RPMI7951 (cell line): ENCODE results near the gene CYP20A1. TPM values are rescaled to one million over a fixed set of nuclear protein-coding genes. Genes with fewer than 3 reads are reported as not detected.
"Not testable (repeated sequence)": the region's sequence is repeated elsewhere in the genome, so short reads cannot be mapped to it uniquely, and the experiment has no call there.

Source experiments
- DNase-seq: peaks from one replicate; pipeline ENCODE4 v3.0.0-alpha.2; 2012; ENCODE audit warnings: low read depth
- total RNA-seq: library from RNA; depleted of rRNA; stranded (reverse); fragments of >200 nt; shearing (Covaris generic); gene quantifications from 2 replicates; pipeline ENCODE4 v1.2.3, GENCODE V29; 2014; rRNA removed

Gene CYP20A1
- total RNA-seq, result 31.4 and 31.8 TPM in 2 replicates

- peak; percentile 95 for DNase-seq
These were observed at the start of gene CYP20A1 for GRCh38 chr2:203238704-203239526. Gene CYP20A1, plus strand, starts transcription at chr2:203239018. Its CDS starts 45 bp downstream, at chr2:203239063.

DNA sequence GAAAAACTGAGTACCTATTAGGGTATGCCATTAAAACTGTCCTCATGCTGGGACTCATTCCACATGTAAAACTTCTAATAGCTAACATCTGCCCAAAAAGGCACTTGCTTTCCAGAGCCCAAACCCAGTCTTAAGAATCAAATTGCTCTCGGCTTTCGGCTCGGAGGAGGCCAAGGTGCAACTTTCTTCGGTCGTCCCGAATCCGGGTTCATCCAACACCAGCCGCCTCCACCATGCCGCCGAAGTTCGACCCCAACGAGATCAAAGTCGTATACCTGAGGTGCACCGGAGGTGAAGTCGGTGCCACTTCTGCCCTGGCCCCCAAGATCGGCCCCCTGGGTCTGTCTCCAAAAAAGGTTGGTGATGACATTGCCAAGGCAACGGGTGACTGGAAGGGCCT lies 48.3 kb upstream of the CYP20A1 start:
- not testable (repeated sequence) for DNase-seq

- DNase-seq, result not testable (repeated sequence)
These were observed 47.8 kb upstream of the CYP20A1 start for GRCh38 chr2:203191026-203191425.

GRCh38 chr2:203191961-203192360 lies 46.9 kb upstream of the CYP20A1 start:
- no peak for DNase-seq

DNA sequence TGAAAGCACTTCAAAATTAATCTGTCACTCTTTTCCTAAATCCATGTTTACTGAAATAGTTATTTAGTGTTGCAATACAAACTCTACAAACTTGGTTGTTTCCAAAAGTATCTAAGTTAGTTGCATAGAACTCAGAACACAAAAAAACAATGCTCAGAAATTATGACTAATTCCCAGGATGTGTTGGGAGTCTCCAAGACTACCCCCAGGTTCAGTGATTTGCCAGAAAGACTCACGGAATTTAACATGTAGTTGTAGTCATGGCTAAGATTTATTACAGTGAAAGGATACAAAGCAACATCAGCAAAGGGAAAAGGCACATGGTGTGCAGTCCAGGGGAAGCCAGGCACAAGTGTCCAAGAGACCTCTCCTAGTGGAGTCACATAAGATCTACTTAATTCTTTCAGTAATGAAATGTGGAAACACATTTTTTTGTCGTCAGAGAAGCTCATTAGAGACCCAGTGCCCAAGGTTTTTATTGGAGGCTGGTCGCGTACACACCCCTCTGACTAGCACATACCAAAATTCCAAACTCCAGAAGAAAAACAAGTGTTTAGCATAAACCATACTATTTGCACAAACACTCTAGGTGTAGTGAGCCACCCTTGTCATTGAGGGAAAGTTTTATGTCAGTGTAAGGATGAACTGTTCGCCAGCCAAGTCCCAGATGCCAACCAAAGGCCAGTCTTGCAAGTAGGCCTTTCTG lies 43.3 kb upstream of the CYP20A1 start:
- DNase-seq, result no peak

- no peak for DNase-seq
These were observed 38.0 kb upstream of the CYP20A1 start for GRCh38 chr2:203200866-203201265.

GRCh38 chr2:203201426-203201825 lies 37.4 kb upstream of the CYP20A1 start:
- DNase-seq, result no peak

GRCh38 chr2:203209538-203209937 lies 29.3 kb upstream of the CYP20A1 start:
- DNase-seq, result no peak

- peak; percentile 17 for DNase-seq
These were observed 13.3 kb upstream of the CYP20A1 start for GRCh38 chr2:203225423-203226039.

DNA sequence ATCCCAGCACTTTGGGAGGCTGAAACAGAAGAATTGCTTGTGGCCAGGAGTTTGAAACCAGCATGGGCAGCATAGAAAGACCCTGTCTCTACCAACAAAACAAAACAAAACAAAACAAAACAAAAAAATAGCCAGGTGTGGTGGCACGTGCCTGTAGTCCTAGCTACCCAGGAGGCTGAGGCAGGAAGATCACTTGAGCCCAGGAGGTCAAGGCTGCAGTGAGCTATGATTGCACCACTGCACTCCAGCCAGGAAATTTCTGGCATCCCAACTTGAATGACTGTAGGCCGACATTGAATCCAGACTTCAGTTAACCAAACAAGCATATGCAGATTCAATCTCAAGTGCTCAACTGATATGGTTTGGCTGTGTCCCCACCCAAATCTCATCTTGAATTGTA lies 9.1 kb upstream of the CYP20A1 start:
- DNase-seq, result not testable (repeated sequence)

- peak; percentile 15 for DNase-seq
These were observed 1.2 kb upstream of the CYP20A1 start for GRCh38 chr2:203237346-203238238.

DNA sequence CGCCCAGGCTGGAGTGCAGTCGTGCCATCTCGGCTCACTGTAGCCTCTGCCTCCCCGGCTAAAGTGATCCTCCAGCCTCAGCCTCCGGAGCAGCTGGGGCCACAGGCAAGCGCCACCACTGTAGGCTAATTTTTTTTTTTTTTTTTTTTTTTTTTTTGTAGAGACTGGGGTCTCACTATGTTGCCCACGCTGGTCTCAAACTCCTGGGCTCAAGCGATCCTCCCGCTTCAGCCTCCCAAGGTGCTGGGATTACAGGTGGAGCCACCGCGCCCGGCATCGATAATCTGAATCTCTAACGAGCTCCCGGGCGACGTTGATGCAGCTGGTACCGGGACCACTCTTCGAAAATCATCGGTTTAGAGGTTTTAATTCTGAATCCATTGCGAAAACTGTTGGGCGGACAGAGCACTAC lies 520 bp upstream of the CYP20A1 start:
- DNase-seq, result no peak

- DNase-seq, result no peak
These were observed 1.7 kb downstream of the CYP20A1 start for GRCh38 chr2:203240491-203240890.

DNA sequence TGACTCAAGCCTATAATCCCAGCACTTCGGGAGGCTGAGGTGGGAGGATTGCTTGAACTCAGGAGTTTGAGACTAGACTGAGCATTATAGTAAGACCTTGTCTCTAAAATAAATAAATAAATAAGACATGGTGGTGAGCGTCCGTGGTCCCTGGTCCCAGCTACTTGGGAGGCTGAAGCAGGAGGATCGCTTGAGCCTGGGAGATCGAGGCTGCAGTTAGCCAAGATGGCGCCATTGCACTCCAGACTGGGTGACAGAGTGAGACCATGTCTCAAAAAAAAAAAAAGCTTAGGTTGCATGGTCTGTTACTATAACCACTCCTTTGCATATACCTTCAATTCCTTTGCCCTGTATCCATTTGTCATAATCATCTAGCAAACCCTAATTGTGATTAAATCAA lies 3.7 kb downstream of the CYP20A1 start:
- no peak for DNase-seq

DNA sequence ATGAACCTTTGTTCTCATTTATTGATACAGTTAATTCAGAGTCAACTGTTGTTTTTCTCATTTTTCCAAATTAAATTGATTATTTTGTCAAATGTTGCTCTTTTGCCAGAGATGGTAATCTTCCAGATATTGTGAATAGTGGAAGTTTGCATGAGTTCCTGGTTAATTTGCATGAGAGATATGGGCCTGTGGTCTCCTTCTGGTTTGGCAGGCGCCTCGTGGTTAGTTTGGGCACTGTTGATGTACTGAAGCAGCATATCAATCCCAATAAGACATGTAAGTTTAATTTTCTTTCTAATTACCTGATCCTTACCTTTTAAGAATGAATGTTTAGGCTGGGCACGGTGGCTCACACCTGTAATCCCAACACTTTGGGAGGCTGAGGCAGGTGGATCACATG lies 7.8 kb downstream of the CYP20A1 start:
- no peak for DNase-seq

DNA sequence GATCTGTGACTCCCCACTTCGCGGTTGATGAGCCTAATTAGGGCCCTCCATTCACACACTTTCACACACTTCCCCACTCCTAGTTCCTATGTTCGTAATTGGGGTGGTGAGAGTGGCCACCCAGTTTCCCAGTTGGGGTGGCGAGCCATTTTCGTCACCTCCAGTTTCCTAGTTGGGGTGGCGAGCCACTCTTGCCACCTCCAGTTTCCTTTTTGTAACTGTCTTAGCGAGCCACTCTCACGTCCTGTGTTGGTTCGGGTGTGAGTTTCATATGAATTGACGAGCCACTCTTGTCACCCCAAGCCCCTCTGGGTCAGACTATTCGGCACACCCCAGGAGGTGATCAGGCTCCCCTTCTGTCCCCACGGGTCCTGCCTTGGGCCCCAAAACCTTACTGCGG lies 14.0 kb downstream of the CYP20A1 start:
- DNase-seq, result no peak

GRCh38 chr2:203253422-203254095 lies 14.7 kb downstream of the CYP20A1 start:
- not testable (repeated sequence) for DNase-seq

DNA sequence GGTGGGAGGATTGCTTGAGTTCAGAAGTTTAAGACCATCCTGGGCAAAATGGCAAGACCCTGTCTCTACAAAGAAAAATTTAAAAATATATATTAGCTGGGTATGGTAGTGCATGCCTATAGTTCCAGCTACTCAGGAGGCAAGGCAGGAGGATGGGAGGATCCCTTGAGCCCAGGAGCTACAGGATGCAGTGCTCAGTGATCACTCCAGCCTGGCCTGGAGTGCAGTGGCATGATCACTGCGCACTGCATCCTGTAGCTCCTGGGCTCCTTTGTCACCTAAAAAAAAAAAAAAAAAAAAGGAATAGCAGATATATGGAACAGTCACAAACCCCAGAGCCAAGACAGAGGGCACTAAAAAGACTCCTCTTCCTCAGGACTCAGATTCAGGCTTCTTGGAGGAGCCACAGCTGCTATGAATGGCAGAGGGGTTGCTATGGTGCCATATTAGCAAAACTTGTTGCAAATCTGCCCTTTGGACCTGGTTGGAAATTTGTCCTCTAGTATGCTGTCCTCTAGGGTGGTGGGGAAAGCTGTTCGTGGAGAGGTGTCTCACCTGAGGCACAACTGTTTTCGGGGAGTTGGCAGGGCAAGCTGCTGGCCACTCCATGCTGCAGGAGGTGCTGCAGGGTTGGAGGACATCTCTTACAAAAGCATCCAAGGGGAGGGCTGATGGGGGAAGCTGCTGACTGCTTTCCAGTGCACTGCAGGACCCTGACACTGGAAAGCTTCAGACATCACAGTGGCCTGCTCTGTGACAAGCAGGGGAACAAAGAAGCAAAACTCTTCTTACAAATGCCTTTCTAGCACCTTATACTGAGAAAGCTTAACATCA lies 22.7 kb downstream of the CYP20A1 start:
- no peak for DNase-seq

- no peak for DNase-seq
These were observed 40.5 kb downstream of the CYP20A1 start for GRCh38 chr2:203279288-203279687.
